Stimulated activated CD8-positive, alpha-beta memory T cell treated with anti-CD3 and anti-CD28 coated beads, Interleukin-15, amount 100 ng/mL, for 4 hours (primary cell): ENCODE results near the gene S100A8.

ENCODE experiments used
- DNase-seq, 2 donors: peaks; one replicate each; pipeline ENCODE4 v3.0.0-alpha.2; 2020; ENCODE audit warnings: low read depth in 2 of 2

Gene S100A8

DNA sequence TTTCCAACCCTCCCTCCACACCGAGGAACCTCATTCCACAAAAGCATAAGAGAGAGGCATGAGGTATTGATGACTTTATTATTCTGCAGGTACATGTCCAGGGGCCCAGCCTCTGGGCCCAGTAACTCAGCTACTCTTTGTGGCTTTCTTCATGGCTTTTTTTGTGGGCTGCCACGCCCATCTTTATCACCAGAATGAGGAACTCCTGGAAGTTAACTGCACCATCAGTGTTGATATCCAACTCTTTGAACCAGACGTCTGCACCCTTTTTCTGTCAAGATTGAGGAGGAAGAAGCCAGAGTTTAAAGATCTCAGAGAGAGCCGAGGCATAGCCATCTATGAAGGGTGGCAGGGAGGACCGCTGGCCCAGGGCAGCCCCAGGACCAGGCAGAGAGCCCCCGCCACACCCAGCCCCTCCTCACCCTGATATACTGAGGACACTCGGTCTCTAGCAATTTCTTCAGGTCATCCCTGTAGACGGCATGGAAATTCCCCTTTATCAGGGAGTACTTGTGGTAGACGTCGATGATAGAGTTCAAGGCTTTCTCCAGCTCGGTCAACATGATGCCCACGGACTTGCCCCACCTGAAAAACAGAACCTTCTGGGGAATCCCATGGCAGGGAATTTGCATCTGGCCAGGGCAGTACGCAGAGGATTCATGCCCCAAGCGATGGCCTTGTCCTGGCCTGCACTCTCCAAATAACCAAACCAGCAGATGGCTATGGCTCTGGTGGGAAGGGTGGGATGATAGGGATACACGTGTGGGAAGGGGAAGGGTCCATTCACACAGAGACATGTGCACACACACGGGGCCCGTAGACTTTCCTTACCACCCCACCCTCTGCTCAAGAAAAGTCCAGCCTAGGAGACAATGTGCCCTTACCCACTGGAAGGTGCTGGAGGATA, 647 bp downstream of the S100A8 start:
- DNase-seq = no peak

DNA sequence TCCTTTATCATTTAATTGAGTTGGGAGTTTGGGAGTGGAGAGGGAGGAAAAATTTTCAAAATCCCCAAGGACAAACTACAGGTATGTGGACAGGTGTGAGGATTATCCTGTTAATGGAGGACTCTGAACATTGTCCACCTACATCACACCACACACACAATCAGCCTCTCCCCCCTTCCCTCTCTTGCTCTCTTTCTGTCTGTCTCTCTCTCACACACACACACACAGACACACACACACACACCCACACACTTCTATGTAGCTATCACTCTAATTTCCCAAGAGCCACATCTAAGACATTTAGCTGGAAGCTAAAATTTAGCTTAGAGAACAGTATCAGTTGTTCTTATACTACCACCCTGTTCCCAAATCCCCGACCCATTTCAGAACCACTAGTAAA, 1.5 kb downstream of the S100A8 start:
- DNase-seq = no peak

DNA sequence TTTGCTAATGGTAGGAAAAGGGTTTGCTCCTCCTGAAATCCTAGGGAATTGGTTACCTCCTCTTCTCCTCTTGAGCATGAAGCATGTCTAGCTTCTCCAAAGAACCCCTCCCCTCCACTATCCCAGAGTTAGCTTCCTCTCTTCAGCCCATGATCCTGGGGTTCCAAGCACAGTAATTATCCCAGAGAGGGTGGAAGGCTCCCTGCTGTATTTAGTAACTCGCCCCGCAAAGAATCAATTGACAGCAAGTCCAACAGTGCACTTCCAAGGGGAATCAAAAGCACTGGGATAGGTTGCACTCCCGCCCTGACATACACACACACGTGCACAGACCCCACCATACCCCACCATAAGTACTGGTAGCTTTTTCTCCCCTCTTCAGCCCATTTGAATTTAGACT, 3.1 kb downstream of the S100A8 start:
- DNase-seq = no peak

DNA sequence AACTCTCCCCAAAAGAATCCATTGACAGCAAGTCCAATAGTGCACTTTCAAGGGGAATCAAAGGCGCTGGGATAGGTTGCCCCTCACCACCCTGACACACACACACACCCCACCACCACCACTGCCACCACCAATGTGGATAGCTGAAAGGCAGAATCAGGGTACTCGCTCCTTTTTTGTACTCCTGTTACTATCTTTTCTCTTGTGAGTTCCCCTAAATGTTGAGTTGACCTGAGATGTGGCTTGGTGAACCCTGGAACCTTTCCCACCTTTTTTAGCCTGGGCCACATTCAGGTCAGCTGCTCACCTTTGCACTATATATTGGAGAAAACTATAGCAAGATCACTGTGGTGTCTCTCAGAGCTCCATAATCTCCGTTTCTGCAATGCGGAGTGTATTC, 3.9 kb downstream of the S100A8 start:
- DNase-seq = no peak

DNA sequence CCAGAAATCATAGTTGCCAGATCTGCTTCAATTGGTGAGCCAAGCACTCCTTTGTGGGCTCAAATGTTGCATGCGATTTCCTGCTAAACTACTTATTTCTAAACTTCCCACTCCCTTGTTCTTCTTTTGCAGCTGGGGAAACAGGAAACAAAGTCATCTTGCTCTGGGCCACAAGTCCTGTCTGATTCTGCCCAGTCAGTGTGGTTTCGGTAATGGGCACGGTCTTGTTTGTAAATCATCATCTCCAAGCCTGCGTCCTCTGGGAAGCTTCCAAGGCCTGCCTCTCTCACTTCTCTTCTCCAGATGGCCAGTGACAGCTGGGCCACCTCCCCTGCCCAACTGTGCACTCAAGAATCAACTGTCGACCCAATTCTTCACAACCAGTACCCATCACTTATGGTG, 4.4 kb downstream of the S100A8 start:
- no peak for DNase-seq

DNA sequence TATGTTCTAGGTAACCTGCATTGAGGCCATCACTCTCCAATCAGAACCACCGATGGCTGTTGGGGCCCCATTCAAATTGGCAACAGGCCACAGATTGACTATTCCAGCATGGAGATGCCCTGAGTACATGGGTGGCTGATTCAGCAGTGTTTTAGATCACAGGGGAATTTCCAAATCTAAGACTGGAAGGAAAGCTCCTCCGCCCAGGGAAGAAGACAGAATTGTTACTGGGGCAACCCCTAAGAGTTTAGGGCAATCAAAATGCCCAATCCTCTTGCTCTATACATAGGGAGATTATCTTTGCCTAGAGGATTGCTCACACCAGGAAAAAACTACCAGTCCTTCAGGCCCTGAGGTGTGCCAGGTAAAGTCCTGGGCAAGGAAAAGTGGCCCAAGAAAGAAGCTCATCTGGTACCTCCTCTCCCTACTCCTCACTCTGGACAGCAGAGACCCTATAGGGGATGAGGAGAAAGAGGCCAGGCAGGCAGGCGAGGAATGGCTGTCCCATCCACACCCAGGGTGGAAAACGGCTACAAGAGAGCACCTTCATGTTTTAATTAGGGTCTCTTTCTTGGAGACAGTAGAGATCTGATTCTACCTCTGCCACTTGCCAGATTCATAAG, 5.8 kb downstream of the S100A8 start:
- no peak for DNase-seq

DNA sequence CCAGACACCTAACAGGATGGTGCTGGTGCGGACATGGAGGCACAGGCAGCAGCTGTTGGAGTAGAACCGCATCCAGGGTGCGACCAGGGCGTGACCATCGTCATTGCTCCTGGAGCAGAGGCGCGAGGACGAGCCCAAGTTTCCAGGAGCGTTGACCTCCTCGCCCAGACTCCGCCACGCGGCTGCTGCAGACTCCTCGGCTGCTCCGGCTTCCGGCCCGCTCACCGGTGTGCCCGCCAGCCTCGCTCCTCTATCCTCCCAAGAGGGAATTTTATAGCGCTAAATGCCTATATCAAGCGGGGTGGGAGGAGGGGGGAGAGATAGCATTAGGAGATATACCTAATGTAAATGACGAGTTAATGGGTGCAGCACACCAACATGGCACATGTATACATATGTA, 10.2 kb downstream of the S100A8 start:
- no peak for DNase-seq

DNA sequence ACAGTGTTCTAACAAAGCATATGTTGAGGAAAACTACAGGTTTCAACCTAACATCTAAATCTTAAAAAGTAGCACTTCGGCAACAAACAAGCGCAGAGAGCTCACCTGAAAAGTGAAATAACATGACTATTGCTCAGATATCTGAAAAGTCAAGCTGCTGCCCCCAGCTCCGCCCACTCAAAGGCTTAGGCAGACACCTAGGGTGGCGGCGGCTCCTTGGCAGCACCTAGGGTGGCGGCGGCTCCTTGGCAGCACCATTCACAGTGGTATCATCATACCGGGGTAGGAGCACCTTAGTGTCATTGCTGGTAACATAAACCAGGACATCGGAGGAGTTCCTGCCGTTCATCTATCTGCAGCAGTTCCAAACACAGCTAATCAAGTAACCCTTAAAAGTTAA, 11.3 kb downstream of the S100A8 start:
- no peak for DNase-seq

DNA sequence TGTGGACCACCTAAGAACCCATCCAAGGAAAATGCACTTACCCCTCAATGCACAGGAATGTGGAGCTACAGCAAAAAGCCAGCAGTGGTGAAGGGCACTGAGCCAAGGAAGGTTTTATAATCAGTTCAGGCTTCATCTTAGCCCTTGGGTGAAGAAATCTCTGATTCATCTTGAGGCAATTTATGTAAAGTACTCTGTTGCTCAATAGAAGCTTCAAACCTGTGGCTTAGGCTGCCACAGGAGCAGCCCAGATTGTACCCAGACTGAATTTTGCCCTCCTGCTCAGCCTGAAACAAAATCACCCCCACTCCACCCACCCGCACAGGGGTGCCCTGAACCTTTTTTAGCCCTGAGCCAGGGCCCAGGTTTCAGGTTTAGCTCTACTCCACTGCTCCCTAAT, 15.4 kb downstream of the S100A8 start, which contains the start of gene S100A12:
Gene S100A12 (minus strand): TSS at position 111 of the 400 bp plus-strand sequence. CDS start 1,029 bp downstream, outside the sequence.
- DNase-seq = no peak

DNA sequence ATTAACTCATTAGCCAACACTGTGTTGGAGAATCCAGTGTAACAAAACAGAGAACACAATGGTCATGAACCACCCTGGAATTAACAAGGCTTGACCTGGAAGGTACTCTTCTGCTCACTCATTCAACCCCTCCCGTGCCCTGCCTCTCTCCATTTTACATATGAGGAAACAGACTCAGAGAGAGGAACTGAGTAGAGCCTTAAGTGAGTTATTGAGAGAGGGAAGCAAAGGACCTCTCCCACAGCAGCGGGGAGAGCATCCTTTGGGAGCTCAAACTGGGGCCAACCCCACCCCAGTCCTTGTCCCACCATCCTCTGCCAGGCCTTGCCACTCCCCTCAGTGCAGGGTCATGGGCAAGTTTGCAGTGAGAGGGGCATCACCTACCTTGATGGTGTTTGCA, 16.8 kb downstream of the S100A8 start:
- no peak for DNase-seq

DNA sequence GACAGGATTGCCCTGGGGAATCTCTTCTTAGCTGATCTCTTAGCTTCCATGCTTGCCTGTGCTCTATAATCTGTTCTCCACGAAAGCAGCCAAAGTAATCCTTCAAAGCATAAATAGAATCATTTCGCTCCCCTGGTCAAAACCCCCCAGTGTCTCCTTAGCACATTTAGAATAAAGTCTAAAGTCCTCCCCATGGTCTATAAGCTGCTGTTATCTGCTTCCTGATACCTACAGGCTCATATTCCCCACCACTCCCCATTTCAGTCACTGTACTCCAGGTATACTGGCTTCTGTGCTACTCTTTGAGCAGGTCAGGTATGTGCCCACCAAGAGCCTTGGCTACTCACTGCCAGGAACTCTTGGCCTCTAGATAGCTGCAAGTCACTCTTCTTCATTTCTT, 18.3 kb downstream of the S100A8 start:
- DNase-seq = no peak

DNA sequence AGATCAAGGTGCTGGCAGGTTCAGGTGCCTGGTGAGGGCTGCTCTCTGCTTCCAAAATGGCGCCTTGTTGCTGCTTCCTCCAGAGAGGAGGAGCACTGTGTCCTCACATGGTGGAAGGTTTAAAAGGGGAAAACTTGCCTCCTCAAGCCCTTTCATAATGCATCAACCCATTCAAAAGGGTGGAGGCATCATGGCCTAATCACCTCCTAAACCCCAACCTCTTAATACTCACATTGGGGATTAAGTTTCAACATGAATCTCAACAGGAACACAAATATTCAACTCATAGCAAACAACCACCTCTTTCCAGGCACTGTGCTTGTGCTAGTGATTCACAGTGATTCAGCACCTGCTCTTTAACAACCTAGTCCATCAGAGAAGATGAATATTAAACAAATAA, 19.6 kb downstream of the S100A8 start:
- DNase-seq = no peak

DNA sequence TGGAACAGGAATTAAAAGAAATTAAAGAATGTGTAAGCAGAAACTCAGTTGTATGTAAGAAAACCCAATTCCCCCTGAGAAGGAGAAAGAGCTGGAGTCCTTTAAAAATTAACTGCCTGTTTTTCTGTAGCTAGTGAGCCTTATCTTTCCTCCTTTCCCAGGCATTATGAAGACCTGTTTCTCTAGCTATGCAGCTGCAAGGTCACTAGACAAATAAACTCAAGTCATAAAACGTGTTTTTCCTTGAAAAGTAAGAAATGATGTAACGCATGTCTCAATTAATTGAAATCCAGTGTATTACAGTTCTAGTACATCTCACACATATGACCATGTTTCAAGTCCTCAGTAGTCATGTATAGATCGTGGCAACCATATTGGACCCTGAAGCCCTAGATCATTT, 20.7 kb downstream of the S100A8 start:
- DNase-seq = no peak

DNA sequence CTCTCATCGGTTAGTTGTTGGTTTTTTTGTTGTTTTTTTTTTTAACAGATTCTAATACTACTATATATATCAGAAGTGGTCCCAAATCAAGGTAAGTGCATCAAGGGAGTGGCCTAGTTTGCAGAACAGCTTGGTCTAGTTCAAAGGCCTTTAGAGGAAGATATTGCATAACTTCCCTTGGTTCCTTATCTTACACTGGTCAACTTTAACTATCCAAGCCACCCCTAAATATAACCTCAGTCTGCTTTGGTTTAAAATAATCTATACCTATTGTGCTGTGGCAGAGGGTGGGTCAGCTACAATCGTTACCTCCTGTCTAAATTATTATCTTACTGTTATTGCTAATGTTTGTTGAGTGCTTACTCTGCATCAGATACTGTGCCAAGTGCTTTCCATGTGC, 22.4 kb downstream of the S100A8 start:
- no peak for DNase-seq

DNA sequence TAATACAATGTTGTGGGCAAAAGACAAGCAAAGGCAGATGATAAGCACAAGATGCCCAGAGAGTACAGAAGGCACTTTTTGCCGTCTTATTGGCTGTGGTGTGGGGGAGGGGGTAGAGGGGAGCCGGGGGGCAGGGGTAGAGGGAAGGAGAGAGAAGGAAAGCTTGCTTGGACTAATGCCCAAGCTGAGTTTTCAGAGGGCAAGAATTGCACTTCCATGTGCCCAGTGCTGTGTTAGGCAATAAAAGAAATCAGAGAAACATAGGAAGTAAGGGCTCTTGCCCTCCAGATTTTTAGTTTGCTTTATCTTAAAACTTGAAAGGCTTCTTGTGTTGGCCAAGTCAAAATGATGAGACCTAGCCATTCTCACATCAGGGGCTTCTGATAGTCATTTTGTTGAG, 23.8 kb downstream of the S100A8 start:
- DNase-seq = no peak

DNA sequence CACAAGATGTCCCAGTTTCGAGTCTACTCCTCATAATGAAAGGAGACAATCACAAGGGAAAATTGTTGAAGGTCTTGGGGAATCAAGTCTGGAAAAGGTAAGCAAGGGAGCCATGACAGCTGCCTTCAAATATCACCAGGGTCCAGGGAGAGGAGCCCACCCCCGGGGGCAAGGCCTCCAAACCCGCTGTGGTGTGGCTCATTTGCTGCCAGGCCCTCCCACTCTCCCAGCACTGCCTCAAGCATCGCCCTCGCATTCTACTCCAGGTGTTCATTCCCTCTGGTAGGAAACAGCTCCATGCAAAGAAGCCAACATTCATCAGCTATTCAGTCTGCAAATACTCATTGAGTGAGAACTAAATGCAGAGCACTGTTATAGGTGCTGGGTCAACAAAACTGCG, 24.6 kb downstream of the S100A8 start:
- no peak for DNase-seq

DNA sequence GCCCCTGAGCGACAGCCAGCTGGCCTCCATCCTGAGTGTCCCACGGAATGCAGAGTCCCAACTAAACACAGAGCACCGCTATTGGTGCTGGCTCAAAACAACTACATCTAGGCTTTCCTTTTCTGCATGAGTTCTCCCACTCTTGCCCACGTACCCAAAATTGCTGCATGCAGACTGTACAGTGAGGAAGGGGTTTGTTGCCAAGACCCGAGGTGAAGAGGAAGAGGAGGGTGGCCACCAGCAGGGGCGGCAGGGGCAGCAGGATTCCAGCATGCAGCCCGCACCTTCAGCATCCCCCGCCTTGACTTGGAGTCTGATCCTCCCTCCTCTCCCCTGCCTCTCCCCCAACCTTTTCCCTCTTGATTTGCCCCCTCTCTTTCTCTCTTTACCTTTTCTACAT, 25.2 kb downstream of the S100A8 start:
- no peak for DNase-seq

DNA sequence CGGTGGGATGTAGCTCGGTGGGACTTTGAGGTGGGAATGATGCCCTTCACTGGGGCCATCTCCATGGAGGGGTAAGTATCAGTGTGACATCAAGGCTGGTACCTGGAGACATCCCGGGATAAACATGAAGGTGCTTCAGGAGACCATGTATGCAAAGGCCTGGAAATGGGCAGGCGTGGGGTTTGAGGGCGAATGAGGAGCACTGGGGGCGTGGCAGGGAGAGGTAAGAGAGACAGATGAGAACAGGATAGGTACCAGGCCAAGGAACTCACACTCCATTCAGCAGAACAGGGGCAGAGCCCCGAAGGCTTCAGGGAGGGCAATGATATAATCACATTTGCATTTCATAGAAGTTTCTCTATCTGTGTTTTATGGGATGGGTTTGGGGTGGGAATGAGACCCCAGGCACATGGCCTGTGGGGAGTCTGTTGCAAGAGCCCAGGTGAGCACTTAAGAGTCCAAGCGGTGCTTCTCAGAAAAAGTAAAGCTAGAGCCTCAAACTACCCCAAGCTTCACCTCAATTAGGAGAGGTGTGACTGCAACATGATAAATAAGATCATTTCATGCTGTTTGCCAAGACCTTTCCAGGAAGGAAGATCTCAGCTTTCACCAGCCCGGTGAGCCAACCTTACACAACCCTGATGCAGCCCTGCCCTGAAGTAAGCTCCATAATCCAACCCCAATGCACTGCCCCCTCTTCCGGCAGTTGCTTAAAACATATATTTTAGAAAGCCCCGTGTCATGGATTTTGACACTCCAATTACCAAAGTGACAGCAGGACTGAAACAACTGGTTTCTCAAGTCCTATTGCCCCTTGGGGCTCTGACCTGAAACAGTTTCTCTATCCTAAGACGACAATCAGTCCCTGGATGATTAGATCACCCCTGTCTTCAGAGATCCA, 25.9 kb downstream of the S100A8 start:
- DNase-seq = no peak

DNA sequence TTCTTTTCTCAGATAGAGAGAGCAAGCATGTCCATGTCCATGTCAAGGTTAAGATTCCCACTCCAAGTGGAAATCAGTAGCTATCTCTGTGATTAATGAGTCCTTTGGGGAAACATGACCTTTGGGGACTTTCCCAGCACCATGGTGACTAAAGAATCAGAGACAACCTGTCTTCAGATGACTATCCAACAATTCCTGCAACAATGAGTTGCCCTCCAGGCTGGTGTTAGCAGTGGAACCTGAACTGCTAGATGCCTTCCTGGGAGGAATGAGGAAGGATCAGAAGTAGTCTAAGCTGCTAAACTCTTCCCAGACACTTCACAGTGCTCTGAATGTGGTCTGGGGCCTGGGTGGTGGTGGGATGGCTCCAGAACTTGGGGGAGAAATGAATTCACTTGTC, 26.7 kb downstream of the S100A8 start:
- DNase-seq = no peak

DNA sequence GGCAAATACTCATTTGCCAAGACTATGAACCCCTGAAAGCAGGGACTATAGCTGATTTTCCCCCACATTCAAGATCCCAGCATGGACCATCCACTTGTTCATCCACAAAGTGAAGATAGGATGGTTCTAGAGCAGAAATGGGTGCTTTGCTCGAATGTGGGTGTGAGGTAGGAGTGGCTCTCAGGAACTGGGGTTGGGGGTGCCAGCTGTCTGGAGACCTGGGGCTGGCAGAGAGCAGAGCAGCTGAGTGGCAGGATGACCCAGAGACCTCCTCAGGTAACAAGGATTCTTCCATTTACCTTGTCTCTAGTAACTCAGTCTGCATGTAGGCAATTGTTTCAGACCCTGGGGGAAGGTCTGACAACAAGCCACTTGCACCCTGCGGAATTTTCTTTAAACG, 27.2 kb downstream of the S100A8 start:
- no peak for DNase-seq

DNA sequence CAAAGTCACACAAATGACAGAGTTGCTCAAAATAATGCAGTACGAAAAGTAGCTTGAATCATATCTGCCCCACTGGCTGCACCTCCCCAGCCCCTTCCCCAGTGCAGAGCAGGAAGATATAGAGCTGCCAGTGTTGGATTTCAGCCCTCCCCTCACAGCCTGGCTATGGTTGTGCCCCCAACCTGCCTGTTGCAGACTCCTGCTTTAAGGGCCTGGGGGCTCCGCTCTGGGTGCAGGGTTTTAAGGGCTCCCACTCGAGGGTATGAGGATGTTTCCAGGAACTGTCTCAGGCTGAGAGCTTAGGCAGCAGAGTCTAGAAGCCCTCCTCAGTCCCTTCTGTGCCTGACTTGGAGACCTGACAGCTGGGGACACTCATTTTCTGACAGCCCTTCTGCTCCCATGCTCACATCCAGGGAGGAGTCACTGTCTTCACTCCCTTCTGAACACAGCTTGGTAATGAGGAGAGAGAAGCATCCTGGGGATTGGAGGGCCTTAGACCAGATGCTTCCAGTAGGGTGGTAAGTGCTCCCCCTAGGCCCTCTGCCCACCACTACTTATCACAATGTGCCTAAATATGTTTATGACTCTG, 28.6 kb downstream of the S100A8 start:
- DNase-seq = no peak
